Heart left ventricle (tissue), 16 donors: ENCODE measurements around the gene ANXA6. TPM values are rescaled to one million over a fixed set of nuclear protein-coding genes. Genes with fewer than 3 reads are reported as not detected.
A peak's percentile ranks its signal among the peaks of the same experiment; 100 is the strongest.

ENCODE experiments used
- ATAC-seq, 4 donors: fragments of 200-7000 bp; cut with Tn5 transposase; one replicate each; pipeline ENCODE4 v1.9.1; 2020 to 2022; ENCODE audit warnings: moderate library complexity in 4 of 4, mild to moderate bottlenecking in 3 of 4, moderate number of reproducible peaks in 1 of 4
- DNase-seq, 5 donors: peaks; one replicate each; pipeline ENCODE4 v3.0.0-alpha.2; 2020
- H3K27ac ChIP-seq, 12 donors: fragments of 200-600 bp; sonication (generic) in 4 of 12; one replicate each; pipeline versions ENCODE4 v1.5.0 to v1.8.0; 2016 to 2022; ENCODE audit warnings: mild to moderate bottlenecking in 2 of 12
- H3K27me3 ChIP-seq, 9 donors: fragments of 200-600 bp; sonication (generic) in 2 of 9; one replicate each; pipeline versions ENCODE4 v1.5.1 to v1.8.0; 2016 to 2022; ENCODE audit warnings: mild to moderate bottlenecking in 3 of 9
- H3K36me3 ChIP-seq, 9 donors: fragments of 200-600 bp; sonication (generic) in 2 of 9; one replicate each; pipeline versions ENCODE4 v1.5.0 to v1.8.0; 2018 to 2022; ENCODE audit warnings: mild to moderate bottlenecking in 2 of 9
- H3K4me1 ChIP-seq, 12 donors: fragments of 200-600 bp; sonication (generic) in 4 of 12; one replicate each; pipeline versions ENCODE4 v1.5.0 to v1.8.0; 2016 to 2022; ENCODE audit warnings: mild to moderate bottlenecking in 3 of 12
- H3K4me3 ChIP-seq, 12 donors: fragments of 200-600 bp; sonication (generic) in 4 of 12; one replicate each; pipeline versions ENCODE4 v1.5.0 to v1.8.0; 2017 to 2022; ENCODE audit warnings: mild to moderate bottlenecking in 9 of 12, moderate library complexity in 4 of 12
- H3K9me3 ChIP-seq, 12 donors: fragments of 200-600 bp; sonication (generic) in 4 of 12; one replicate each; pipeline versions ENCODE4 v1.5.0 to v1.8.0; 2016 to 2022; ENCODE audit warnings: mild to moderate bottlenecking in 1 of 12
- POLR2A ChIP-seq, 2 donors: fragments of 450-650 bp; IDR thresholded peaks; one replicate each; pipeline ENCODE4 v1.6.1; 2017; ENCODE audit warnings: antibody characterized with exemption in 2 of 2, mild to moderate bottlenecking in 2 of 2, moderate library complexity in 2 of 2
- WGBS, 4 donors: extraction: QIAGEN DNeasy Blood & Tissue Kit in 2 of 4; methylation state at CpG; one replicate each; pipeline versions ENCODE4 v1.1.5 to v1.1.7; 2013 to 2018; 5-methylcytosine and 5-hydroxymethylcytosine counted together
- intact Hi-C, 10 donors: fragments of 100-400 bp; cut with DNase I; formaldehyde crosslinking; loops; one replicate each; pipeline versions ENCODE4 v1.11.1 to v1.14.2; 2022
- polyA plus RNA-seq, 2 donors: library from polyadenylated mRNA; stranded (reverse); fragments of 200-250 nt; gene quantifications; one replicate each; pipeline ENCODE4 v1.2.3, GENCODE V29; 2013
- total RNA-seq, 9 donors: library from RNA; depleted of rRNA in 2 of 9; stranded (reverse); fragments of >200 nt in 2 of 9; fragmentation: NEBNext Ultra II Directional in 3 of 9; extraction: Animal tissue kit (Norgen Biotek cat#: 25700) in 3 of 9; gene quantifications; one replicate each; pipeline versions ENCODE4 v1.1.0 to v1.2.4, GENCODE V29; 2016 to 2023
- TF ChIP-seq, protein P1 (sequence below), 12 donors: fragments of 200-600 bp; sonication (generic) in 4 of 12; IDR thresholded peaks; one replicate each; pipeline versions ENCODE4 v1.5.0 to v1.8.0; 2018 to 2022; ENCODE audit warnings: antibody characterized with exemption in 12 of 12, mild to moderate bottlenecking in 5 of 12
- donor health status: ischemic (EF 13 %, LVEDD 7.1; RV severe dilation, severe dysfunction).
- donor health status: healthy with polysubstance abuse.
- donor health status: DM: no; HTN: yes; CAD: no.
- donor health status: DM: no; HTN: no; CAD: no.
- donor health status: ischemic (EF 25% LVEDD 6.9; RV normal size, moderate dysfunction).
- donor health status: ischemic (EF 25% LVEDD 5.7; RV mildly dilated, moderate dysfunction).
- donor health status: healthy.
- donor health status: DM: yes; HTN: yes; CAD: no.
- donor health status: ischemic (EF 35%, LVEDD 5.7; RV mildly dilated, moderate dysfunction).
- donor health status: nonischemic (EF 11% LVEDD 7.7; RV severe dilation, severe dysfunction).
- donor health status: DM: yes; HTN: yes; CAD: no.
- donor health status: PGD.
- donor health status: ischemic (EF 29% LVEDD 5.4; RV normal size, mild dysfunction).
- donor health status: nonischemic (EF 23%, LVEDD 6.1; RV moderate dilation, normal function).

ANXA6 gene
- total and polyA plus RNA-seq, 11 donors = 171 to 287 (median 202) TPM

DNA sequence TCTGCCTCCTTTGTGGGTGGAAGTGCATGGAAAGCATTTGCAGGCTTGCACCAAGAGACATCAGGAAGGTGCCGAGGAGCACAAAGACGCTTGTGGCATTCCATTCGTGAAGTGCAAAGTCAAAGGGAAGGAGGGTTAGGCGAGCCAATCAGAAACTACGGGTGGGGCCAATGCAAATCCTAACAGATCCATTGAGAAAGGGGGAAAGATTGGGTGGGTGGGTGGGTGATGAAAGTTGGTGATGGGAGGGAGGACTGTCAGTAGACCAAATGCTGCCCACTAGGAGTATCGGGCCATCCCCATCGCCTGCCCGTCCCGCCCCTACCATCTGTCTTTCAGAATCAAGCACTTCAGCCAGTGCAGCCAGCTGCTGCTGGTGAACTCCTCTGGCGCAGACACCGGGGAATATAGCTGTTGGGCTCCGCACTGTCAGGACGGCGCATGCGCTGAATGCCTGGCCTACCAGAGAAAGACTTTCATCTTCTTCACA lies 17.1 kb upstream of the ANXA6 start:
- peak overlapping the region in 2 of 12 donors; percentile 2 to 38 for H3K27ac ChIP-seq
- H3K9me3 ChIP-seq = no peaks in the 10 kb centered on the region
- DNase-seq = peak in 2 of 5 donors; percentile 56 to 64
- no peak for TF ChIP-seq POLR2A (IDR thresholded peaks at IDR 0.05)
- TF ChIP-seq, protein P1, sequence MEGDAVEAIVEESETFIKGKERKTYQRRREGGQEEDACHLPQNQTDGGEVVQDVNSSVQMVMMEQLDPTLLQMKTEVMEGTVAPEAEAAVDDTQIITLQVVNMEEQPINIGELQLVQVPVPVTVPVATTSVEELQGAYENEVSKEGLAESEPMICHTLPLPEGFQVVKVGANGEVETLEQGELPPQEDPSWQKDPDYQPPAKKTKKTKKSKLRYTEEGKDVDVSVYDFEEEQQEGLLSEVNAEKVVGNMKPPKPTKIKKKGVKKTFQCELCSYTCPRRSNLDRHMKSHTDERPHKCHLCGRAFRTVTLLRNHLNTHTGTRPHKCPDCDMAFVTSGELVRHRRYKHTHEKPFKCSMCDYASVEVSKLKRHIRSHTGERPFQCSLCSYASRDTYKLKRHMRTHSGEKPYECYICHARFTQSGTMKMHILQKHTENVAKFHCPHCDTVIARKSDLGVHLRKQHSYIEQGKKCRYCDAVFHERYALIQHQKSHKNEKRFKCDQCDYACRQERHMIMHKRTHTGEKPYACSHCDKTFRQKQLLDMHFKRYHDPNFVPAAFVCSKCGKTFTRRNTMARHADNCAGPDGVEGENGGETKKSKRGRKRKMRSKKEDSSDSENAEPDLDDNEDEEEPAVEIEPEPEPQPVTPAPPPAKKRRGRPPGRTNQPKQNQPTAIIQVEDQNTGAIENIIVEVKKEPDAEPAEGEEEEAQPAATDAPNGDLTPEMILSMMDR (IDR thresholded peaks at IDR 0.05) = no peak
- H3K4me1 ChIP-seq = peaks cover 0 to 9% (median 0%) of the 10 kb centered on the region in 12 donors
- no peaks in the 10 kb centered on the region for H3K27me3 ChIP-seq
- ATAC-seq = peak in 3 of 4 donors; percentile 27 to 61 (median 54)
- 66 to 82% (median 74%) methylated on average over 15 of the region's 15 CpGs for WGBS, 4 donors
- H3K4me3 ChIP-seq = peak overlapping the region in 3 of 12 donors; percentile 5 to 26 (median 17)
- H3K36me3 ChIP-seq = peaks cover 0 to 12% (median 3%) of the 10 kb centered on the region in 9 donors
- intact Hi-C loops = loop anchor here in 1 of 10 donors (5.0 kb wide), 1 partner anchor 58 kb away; no protein-coding TSS in a partner anchor

DNA sequence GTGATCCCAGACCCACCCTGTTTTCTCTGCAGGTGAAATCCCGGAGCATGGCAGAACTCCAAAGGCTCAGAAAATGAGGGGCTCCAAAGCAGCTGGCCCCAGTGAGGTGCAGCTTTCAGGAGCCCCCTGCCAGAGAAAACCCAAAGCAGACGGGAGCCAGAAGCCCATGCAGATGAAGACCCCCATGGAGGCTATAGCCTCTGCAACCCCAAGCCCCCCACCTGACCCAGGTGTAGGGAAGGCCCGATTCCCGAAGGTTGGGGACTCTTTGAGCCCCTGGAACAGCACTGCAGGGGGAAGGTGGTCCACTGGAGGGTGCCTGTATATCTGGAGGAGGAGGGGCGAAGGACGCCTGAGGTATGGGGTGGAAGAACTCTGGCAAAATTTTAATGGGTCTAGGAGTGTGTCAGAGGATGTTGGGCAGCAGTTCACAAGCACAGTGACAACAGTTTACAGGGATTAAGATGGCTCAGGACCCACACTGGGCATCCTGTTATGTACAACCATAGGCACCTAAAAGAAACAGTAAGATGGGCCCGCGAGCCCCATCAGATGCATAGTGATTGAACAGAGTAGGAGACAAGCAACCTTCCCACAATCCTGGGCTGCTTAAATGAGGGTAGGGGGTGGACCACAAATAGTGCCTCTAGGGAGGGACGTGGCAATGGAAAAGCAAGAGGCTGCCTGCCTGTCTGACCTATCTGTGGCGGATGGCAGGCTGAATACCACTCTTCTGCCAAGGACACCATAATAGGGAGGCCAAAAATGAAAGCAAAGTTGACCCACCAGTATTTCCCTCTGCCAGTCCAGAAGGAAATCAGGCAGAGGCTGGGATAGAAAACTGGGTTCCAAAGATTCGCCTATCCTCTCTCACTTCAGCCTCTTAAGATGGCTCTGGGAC lies 16.4 kb upstream of the ANXA6 start:
- H3K4me3 ChIP-seq = peak overlapping the region in 3 of 12 donors; percentile 5 to 26 (median 17)
- H3K27me3 ChIP-seq = no peaks in the 10 kb centered on the region
- H3K27ac ChIP-seq = peak overlapping the region in 2 of 12 donors; percentile 2 to 38
- DNase-seq (no peak), ATAC-seq (peak in 3 of 4 donors; percentile 10 to 31 (median 26))
- peaks cover 0 to 12% (median 3%) of the 10 kb centered on the region in 12 donors for H3K4me1 ChIP-seq
- TF ChIP-seq, protein P1 (IDR thresholded peaks at IDR 0.05) = no peak
- TF ChIP-seq POLR2A (IDR thresholded peaks at IDR 0.05) = no peak
- H3K36me3 ChIP-seq = peaks cover 0 to 10% (median 3%) of the 10 kb centered on the region in 9 donors
- intact Hi-C loops = loop anchor here in 1 of 10 donors (5.0 kb wide), 1 partner anchor 58 kb away; no protein-coding TSS in a partner anchor
- H3K9me3 ChIP-seq = no peaks in the 10 kb centered on the region
- 84 to 87% (median 86%) methylated on average over 11 of the region's 11 CpGs for WGBS, 4 donors

DNA sequence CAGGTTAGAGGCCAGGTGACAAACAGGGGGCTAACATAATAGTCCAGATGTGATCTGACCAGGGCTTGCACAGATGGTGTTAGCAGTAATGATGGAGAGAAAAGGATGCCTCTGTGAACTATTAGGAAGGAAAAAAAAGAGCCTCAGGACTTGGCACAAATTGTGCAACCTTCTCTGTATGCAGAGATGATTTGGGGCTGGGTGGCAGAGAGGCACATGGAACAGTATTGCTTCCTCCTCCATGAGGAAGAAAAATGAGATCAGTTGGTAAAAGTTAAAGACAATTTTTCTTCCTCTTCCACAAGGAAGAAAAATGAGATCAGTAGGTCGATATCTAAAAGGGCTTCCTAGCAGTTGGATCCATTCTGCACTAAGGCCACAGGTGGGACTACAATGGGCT lies 13.9 kb upstream of the ANXA6 start:
- intact Hi-C loops = loop anchor here in 1 of 10 donors (5.0 kb wide), 1 partner anchor 61 kb away; no protein-coding TSS in a partner anchor
- H3K27ac ChIP-seq = no peak overlapping the region
- WGBS, 4 donors = 65 to 81% (median 81%) methylated on average over 1 of the region's 1 CpG

More for the DNA sequence above, 13.9 kb upstream of the ANXA6 start:
- DNase-seq (no peak), ATAC-seq (no peak)
- H3K4me3 ChIP-seq = no peak overlapping the region
- H3K36me3 ChIP-seq = no peaks in the 10 kb centered on the region
- TF ChIP-seq, protein P1 (IDR thresholded peaks at IDR 0.05) = no peak
- TF ChIP-seq POLR2A (IDR thresholded peaks at IDR 0.05) = no peak
- H3K9me3 ChIP-seq = no peaks in the 10 kb centered on the region
- H3K4me1 ChIP-seq = peaks cover 0 to 16% (median 4%) of the 10 kb centered on the region in 12 donors
- H3K27me3 ChIP-seq = no peaks in the 10 kb centered on the region
